GM18951 (cell line): Measurements from ENCODE around the gene CCN6.
"Not testable (repeated sequence)": the region's sequence is repeated elsewhere in the genome, so short reads cannot be mapped to it uniquely, and the experiment has no call there.

Experiments used
- POLR2A ChIP-seq: IDR thresholded peaks from 4 replicates; pipeline ENCODE4 v1.6.1; 2011; ENCODE audit warnings: mild to moderate bottlenecking; ENCODE audit not compliant: insufficient read length, insufficient read depth; ENCODE audit errors: extremely low read depth
- in situ Hi-C: fragments of 300-500 bp; cut with MboI; formaldehyde crosslinking; loops from one replicate; pipeline ENCODE4 v1.12.0; 2022; ENCODE audit warnings: low sequenced_read_pairs, mixed read lengths, inconsistent platforms; ENCODE audit not compliant: unreplicated experiment

Gene CCN6

GRCh38 chr6:112044856-112045255 is 9.0 kb upstream of the CCN6 start:
- in situ Hi-C loops: no loop called here

GRCh38 chr6:112047523-112047922 is 6.4 kb upstream of the CCN6 start:
- in situ Hi-C loops: not testable (repeated sequence)

More at GRCh38 chr6:112044856-112045255, 9.0 kb upstream of the CCN6 start:
- no peak for TF ChIP-seq POLR2A

GRCh38 chr6:112049026-112049799 is 4.7 kb upstream of the CCN6 start:
- in situ Hi-C loops: no loop called here
- TF ChIP-seq POLR2A: no peak

GRCh38 chr6:112049996-112050395 is 3.9 kb upstream of the CCN6 start:
- TF ChIP-seq POLR2A: no peak
- in situ Hi-C loops: no loop called here

- in situ Hi-C loops: no loop called here
- TF ChIP-seq POLR2A: no peak
These were observed 3.5 kb upstream of the CCN6 start for GRCh38 chr6:112050429-112050828.

- in situ Hi-C loops: not testable (repeated sequence)
These were observed 2.6 kb upstream of the CCN6 start for GRCh38 chr6:112051251-112051740.

GRCh38 chr6:112054555-112055190 is 769 bp downstream of the CCN6 start:
- in situ Hi-C loops: no loop called here
- no peak for TF ChIP-seq POLR2A

- in situ Hi-C loops: no loop called here
- TF ChIP-seq POLR2A: no peak
These were observed 4.5 kb downstream of the CCN6 start for GRCh38 chr6:112058243-112059032.

GRCh38 chr6:112061605-112062004 is 7.7 kb downstream of the CCN6 start:
- in situ Hi-C loops: no loop called here
- no peak for TF ChIP-seq POLR2A

GRCh38 chr6:112062966-112063365 is 9.1 kb downstream of the CCN6 start:
- TF ChIP-seq POLR2A: no peak
- in situ Hi-C loops: no loop called here

- no peak for TF ChIP-seq POLR2A
- in situ Hi-C loops: no loop called here
These were observed 11.6 kb downstream of the CCN6 start for GRCh38 chr6:112065426-112065986.

GRCh38 chr6:112066606-112067005 is 12.7 kb downstream of the CCN6 start:
- in situ Hi-C loops: no loop called here
- TF ChIP-seq POLR2A: no peak

GRCh38 chr6:112081569-112081968 is 27.7 kb downstream of the CCN6 start:
- TF ChIP-seq POLR2A: no peak
- in situ Hi-C loops: no loop called here

GRCh38 chr6:112085286-112086065 is 31.6 kb downstream of the CCN6 start:
- in situ Hi-C loops: no loop called here
- no peak for TF ChIP-seq POLR2A
